Adrenal gland (tissue), 5 donors: ENCODE results near the gene COL5A1.

Experiments used
- CTCF ChIP-seq, 6 experiments: fragments of 450-650 bp in 4 of 6; fragments of 200-600 bp in 2 of 6; sonication (generic) in 1 of 6; IDR thresholded peaks; 1 replicate in 5 of 6; 2 replicates in 1 of 6; pipeline versions ENCODE4 v1.5.1 to v1.8.0; 2016 to 2021; ENCODE audit warnings: antibody characterized with exemption in 6 of 6, mild to moderate bottlenecking in 2 of 6, moderate library complexity in 1 of 6
- POLR2A ChIP-seq, 2 donors: fragments of 450-650 bp; IDR thresholded peaks; one replicate each; pipeline ENCODE4 v1.6.1; 2017; ENCODE audit warnings: antibody characterized with exemption in 2 of 2, mild to moderate bottlenecking in 2 of 2, moderate library complexity in 1 of 2
- donor health status: DM: no; HTN: no; CAD: no.

- TF ChIP-seq CTCF (IDR thresholded peaks at IDR 0.05) (no peak), POLR2A (IDR thresholded peaks at IDR 0.05) (no peak)
These were observed 198.9 kb downstream of the COL5A1 start for GRCh38 chr9:134840511-134840910.
